ENCODE results near the gene SRP9. TPM values are rescaled to one million over a fixed set of nuclear protein-coding genes. Genes with fewer than 3 reads are reported as not detected.

The SRP9 gene
- 100 to 1,000 TPM; 430 to 570 (median 534) TPM for polyA plus RNA-seq (ENCODE audit: insufficient read length in 4 of 4)

- peak; percentile 96 to 98 (median 98) for DNase-seq (ENCODE audit: low read depth in 4 of 4, low spot score in 3 of 4)
Observed at GRCh38 chr1:225777583-225778336, at the start of gene SRP9. Gene SRP9, plus strand, starts transcription at chr1:225777826. Its CDS starts 115 bp downstream, at chr1:225777941.

GRCh38 chr1:225731491-225731890 lies 46.1 kb upstream of the SRP9 start:
- no peak for DNase-seq (ENCODE audit: low read depth in 4 of 4, low spot score in 3 of 4)

- DNase-seq (ENCODE audit: low read depth in 4 of 4, low spot score in 3 of 4) = no peak
Observed at GRCh38 chr1:225733254-225733653, 44.4 kb upstream of the SRP9 start.

GRCh38 chr1:225735252-225736149 lies 42.1 kb upstream of the SRP9 start:
- peak in 1 of 4 donors; percentile 39 for DNase-seq (ENCODE audit: low read depth in 4 of 4, low spot score in 3 of 4)

GRCh38 chr1:225736437-225737098 lies 41.1 kb upstream of the SRP9 start:
- DNase-seq (ENCODE audit: low read depth in 4 of 4, low spot score in 3 of 4) = no peak

- DNase-seq (ENCODE audit: low read depth in 4 of 4, low spot score in 3 of 4) = no peak
Observed at GRCh38 chr1:225737161-225737560, 40.5 kb upstream of the SRP9 start.

GRCh38 chr1:225737866-225738265 lies 39.8 kb upstream of the SRP9 start:
- DNase-seq (ENCODE audit: low read depth in 4 of 4, low spot score in 3 of 4) = no peak

- no peak for DNase-seq (ENCODE audit: low read depth in 4 of 4, low spot score in 3 of 4)
Observed at GRCh38 chr1:225738763-225739162, 38.9 kb upstream of the SRP9 start.

- no peak for DNase-seq (ENCODE audit: low read depth in 4 of 4, low spot score in 3 of 4)
Observed at GRCh38 chr1:225739542-225740107, 38.0 kb upstream of the SRP9 start.

- no peak for DNase-seq (ENCODE audit: low read depth in 4 of 4, low spot score in 3 of 4)
Observed at GRCh38 chr1:225744745-225745144, 32.9 kb upstream of the SRP9 start.

- no peak for DNase-seq (ENCODE audit: low read depth in 4 of 4, low spot score in 3 of 4)
Observed at GRCh38 chr1:225745273-225745672, 32.4 kb upstream of the SRP9 start.

GRCh38 chr1:225746361-225747179 lies 31.1 kb upstream of the SRP9 start:
- peak; percentile 42 to 78 (median 66) for DNase-seq (ENCODE audit: low read depth in 4 of 4, low spot score in 3 of 4)

- no peak for DNase-seq (ENCODE audit: low read depth in 4 of 4, low spot score in 3 of 4)
Observed at GRCh38 chr1:225747566-225747965, 30.1 kb upstream of the SRP9 start.

GRCh38 chr1:225748529-225748928 lies 29.1 kb upstream of the SRP9 start:
- no peak for DNase-seq (ENCODE audit: low read depth in 4 of 4, low spot score in 3 of 4)

GRCh38 chr1:225749706-225750105 lies 27.9 kb upstream of the SRP9 start:
- no peak for DNase-seq (ENCODE audit: low read depth in 4 of 4, low spot score in 3 of 4)

GRCh38 chr1:225750420-225750819 lies 27.2 kb upstream of the SRP9 start:
- DNase-seq (ENCODE audit: low read depth in 4 of 4, low spot score in 3 of 4) = no peak

GRCh38 chr1:225750875-225751824 lies 26.5 kb upstream of the SRP9 start:
- no peak for DNase-seq (ENCODE audit: low read depth in 4 of 4, low spot score in 3 of 4)

- DNase-seq (ENCODE audit: low read depth in 4 of 4, low spot score in 3 of 4) = no peak
Observed at GRCh38 chr1:225752245-225752644, 25.4 kb upstream of the SRP9 start.
